NCI-H2227 (cell line): Measurements from ENCODE around the gene PTPRG.
A peak's percentile ranks its signal among the peaks of the same experiment; 100 is the strongest.

Experiments used
- DNase-seq: peaks from one replicate; lab custom pipeline; 2025; ENCODE audit not compliant: unreplicated experiment; lab: John Stamatoyannopoulos, UW

Gene PTPRG

GRCh38 chr3:62242831-62243509, 681.6 kb downstream of the PTPRG start:
- DNase-seq: no peak

GRCh38 chr3:62246094-62246493, 684.7 kb downstream of the PTPRG start:
- DNase-seq: no peak

- DNase-seq: no peak
Measured at GRCh38 chr3:62246985-62247384, 685.6 kb downstream of the PTPRG start.

DNA sequence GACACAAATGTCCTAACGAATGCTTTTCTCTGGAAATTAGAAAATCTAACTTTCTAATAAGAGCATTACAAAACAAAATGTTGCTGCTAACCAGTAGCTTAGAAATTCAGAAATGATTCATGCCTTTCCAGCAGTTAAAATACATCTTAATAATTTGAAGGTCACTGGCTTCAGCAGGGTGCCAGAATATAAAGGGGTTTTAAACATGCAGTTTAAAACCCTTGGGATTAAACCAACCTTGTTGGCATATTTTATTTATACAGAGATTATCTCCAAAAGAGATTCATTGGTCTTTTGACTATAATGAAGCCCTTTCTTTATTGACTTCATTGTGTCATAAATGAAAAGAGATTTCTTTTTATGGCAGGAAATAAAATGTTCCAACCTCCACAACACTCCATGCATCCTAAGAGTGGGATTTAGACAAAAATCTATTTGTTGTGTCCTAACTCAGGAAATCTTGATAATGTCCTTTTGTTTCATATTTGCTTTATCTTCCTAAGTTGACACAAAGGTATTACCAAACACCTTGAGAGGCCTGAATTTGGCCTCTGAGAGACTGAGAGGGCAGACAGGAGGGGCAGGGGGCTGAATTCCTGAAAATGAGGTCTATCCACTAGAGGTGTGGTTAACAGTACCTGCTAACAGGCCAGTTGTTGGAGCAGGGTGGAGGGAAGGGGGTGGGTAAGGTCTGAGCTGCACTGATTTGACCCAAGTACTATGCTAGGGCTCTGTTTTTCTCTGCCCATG, 687.5 kb downstream of the PTPRG start:
- DNase-seq: no peak

DNA sequence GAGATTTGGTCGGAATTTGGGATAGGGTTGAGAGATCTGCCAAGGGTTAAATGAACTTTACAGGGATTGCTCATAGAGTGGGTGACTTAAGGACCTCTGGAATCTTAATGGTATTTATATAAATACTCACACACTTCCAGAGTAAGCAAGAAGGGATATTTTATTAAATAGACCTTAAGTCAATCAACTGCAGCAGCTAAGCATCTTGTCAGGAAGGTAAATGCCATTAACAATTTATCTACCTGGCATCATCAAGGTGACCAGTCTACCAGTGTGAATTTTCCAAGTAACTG, 688.1 kb downstream of the PTPRG start:
- no peak for DNase-seq

DNA sequence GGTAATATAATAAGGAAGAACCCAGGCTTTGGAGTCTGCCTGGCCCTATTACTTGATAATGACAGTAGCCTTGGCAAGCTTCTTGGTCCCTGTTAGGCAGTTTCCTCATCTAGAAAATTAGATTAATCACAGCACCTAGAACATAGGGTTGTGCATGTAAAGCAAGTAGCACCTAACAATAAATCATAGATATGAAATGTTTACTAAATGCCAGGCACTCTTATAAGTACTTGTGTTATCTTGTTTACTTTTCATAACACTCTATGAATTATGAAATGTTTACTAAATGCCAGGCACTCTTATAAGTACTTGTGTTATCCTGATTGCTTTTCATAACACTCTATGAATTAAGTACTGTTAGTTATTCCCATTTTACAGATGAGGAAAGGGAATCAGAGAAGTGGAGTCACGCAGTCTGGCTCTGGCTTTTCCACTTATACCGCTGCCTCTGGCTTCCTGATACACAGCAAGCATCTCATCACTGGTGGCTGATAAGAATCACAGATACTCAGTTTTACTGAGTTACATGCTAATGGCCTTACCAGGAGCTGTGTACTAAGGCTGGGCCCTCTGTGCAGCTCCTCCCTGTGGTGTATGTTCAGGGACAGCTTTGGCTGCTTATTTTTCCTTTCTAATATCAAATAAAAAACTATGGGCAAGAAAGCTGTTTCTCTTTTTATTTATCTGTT, 688.6 kb downstream of the PTPRG start:
- no peak for DNase-seq

DNA sequence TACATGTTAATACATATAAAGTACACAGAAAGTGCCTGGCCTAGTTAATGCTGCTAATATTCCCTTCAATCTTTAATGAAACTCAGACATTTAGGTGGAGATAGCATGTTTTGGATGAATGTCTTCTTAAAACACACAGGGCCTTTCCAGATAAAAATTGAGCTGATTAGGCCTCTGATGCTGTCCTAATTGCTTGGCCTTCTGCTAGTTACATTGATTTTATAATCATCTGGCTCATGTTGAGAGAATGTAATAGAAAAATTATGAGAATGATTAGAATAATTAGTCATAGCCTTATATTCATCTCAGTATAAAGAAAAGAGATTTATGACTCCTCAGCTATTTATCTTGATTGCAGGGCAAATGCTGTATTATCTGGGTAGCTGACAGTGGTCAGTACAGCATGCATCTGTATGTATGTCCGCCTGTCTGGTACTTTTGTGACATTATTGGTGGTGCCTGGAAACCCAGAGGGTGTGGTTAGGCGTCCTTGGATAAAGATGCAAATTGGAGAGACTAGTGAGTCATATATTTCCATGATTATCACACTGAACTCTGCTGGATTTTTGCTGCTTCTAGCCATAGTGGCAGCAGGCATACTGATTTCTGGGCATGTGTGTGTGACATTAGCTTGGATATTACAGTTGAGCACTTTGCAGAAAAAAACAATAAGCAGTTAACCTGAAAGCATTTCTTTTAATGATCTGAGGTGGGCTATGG, 691.2 kb downstream of the PTPRG start:
- DNase-seq: no peak

- no peak for DNase-seq
Measured at GRCh38 chr3:62253971-62254370, 692.6 kb downstream of the PTPRG start.

GRCh38 chr3:62255758-62256157, 694.4 kb downstream of the PTPRG start:
- no peak for DNase-seq

DNA sequence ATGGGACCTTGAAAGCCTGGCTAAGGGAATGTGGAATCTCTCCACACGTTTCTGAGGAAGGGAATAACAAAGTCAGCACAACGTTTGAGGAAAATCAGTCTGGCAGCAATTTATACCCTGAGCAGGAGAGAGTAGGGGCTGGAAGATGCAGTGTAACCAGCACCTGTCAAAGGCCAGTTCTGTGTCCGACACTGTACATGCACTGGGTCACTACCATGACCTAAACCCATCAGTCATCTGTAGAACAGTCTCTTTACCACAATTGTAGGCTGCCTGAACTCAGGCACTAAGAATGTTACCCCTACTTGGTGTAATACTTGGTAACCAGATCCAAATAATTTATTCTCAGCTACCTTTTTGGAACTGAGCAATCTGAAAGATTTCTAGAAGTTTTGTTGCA, 698.6 kb downstream of the PTPRG start:
- DNase-seq: no peak

DNA sequence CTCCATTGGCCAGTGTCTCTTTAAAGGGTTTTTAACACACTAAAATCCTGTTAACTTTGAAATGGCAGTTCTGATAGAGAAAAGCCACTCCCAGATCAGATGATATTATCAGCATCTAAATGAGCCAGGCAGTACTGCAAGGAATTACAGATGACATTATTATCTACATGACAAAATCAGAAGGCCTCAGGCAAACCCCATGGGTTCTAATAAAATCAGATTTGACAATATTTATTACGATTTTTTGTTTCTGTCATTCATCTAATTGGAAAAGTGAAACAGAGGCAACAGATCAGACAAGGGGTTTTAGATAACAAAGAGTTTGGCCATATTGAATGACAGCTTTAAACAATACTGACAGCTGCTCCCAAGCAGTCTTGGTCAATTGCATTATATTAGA, 699.3 kb downstream of the PTPRG start:
- DNase-seq: no peak

GRCh38 chr3:62261121-62261520, 699.8 kb downstream of the PTPRG start:
- peak; percentile 56 for DNase-seq

GRCh38 chr3:62261736-62262135, 700.4 kb downstream of the PTPRG start:
- DNase-seq: no peak

DNA sequence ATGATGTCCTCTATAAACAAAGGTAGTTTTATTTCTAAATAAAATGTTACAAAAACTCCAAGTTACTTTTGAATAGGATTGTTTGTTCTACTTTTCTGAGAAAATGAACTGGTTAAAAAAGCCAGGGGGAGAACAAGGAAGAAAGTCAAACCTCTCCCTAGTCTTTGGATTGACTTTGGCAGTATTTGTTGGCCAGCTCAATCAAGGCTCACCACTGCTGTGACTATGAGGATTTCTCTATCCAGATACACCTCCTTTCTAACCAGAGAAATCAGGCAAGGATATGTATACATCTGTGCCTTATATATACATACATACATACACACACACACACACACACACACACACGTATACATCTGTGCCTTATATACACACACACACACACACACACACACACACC, 704.2 kb downstream of the PTPRG start:
- DNase-seq: no peak

GRCh38 chr3:62266668-62267283, 705.4 kb downstream of the PTPRG start:
- DNase-seq: no peak

DNA sequence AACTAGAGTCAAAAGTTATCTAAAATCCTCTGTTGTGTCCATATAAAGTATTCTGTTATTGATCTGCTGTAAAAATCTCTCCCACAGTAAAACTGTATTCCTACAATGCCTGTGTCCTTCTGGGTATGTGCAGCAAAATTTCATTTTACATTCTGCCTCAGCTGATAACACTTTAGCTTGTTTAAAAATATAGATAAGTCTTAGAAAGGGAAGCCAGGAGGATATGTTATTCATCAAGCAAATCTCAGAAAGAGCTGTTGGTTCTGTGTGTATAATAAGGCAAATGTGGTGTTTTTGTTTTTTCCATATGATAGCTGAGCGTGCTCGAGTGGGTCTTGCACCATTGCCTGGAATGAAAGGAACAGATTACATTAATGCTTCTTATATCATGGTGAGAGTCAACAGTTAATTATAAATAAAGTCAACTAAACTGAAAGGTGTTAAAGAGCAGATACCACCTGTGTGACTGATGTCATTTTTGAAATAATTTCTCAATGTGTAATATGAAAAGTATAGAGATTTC, 715.3 kb downstream of the PTPRG start:
- DNase-seq: no peak

- DNase-seq: no peak
Measured at GRCh38 chr3:62277450-62277849, 716.1 kb downstream of the PTPRG start.

DNA sequence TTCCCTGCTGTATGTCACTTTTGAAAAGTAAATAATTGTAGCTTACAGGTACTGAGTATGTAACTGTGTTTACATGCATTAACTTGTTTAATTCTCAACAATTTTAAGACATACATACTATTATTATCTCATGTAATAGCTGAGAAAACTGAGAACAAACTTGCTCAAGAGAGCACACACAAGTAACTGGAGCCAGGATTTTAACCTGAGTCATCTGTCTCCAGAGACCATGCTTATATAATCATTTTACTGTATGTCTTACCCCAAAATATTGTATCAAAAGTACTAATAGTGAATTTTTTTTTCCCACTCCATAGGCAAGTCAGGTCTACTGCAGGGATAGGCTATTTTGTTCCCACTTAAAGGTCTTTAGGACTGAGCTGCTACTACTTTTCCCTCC, 716.6 kb downstream of the PTPRG start:
- no peak for DNase-seq

GRCh38 chr3:62281726-62282125, 720.4 kb downstream of the PTPRG start:
- DNase-seq: no peak

DNA sequence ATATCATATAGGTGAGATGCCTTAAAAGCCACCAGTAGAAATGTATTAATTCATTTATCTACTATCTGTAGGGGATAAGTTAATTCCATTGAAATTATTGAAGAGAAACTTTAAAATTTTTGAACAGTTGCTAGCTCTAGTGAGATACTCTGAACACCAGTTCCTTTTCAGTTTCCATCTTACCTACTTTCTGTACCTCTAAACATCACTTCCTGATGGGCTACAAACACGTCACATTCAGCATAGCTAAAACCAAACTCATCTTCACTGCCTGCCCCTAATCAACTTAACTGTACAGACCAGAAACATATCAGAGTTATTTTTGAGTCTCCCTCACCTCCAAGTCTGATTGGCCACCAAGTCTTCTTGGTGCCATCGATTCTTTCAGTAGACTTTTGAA, 723.1 kb downstream of the PTPRG start:
- no peak for DNase-seq

DNA sequence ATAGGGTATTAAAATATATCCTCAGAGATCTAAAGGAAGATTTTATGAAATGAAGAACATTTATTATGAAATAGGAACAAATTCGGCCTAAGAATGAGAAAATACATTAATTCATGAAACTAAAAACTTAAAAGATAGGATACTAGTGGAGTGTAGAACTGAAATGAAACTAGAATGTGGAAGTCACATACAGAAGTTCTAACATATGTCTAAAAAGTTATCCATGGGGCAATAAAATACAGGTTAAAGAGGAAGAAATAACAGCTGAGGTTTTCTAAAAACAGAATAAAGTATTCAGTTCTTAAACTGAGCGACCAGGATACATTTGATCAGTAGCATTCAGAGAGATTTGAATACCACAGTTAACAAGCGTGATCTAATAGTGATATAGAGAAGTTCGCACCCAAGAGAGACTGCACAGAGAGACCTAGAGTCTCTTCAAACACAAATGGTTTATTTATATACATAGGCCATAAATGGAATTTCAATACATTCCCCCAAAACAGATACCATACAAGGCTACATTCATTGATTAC, 726.1 kb downstream of the PTPRG start:
- DNase-seq: no peak
